GM12878 (cell line): Measurements from ENCODE around the gene COA4. TPM values are rescaled to one million over a fixed set of nuclear protein-coding genes. Genes with fewer than 3 reads are reported as not detected.

ENCODE experiments used
- ATAC-seq: fragments of 200-7000 bp; cut with Tn5 transposase; 3 replicates; pipeline ENCODE4 v1.9.1; 2020; ENCODE audit warnings: mild to moderate bottlenecking, moderate library complexity
- BruUV-seq: library from RNA; stranded (reverse); fragments of 400-500 nt; replicated peaks from 2 replicates; lab custom pipeline; 2021; lab: Mats Ljungman, UMichigan
- CTCF ChIA-PET: fragments of 300-600 bp; sonication (Branson Sonifier 250); formaldehyde crosslinking; extraction: SDS; loops from one replicate; lab custom pipeline; 2021; ENCODE audit warnings: inconsistent platforms; lab: Yijun Ruan, JAX
- POLR2A ChIA-PET: fragments of 350-600 bp; formaldehyde crosslinking; extraction: SDS; loops from one replicate; lab custom pipeline; 2021; ENCODE audit warnings: inconsistent platforms; lab: Charles Lee
- RAD21 ChIA-PET: fragments of 300-600 bp; sonication (Branson Sonifier 250); formaldehyde crosslinking; loops from one replicate; lab custom pipeline; 2023; ENCODE audit warnings: antibody characterized with exemption; ENCODE audit not compliant: unreplicated experiment; lab: Charles Lee
- SMC1A ChIA-PET: fragments of 300-600 bp; sonication (Branson Sonifier 250); formaldehyde crosslinking; loops from one replicate; lab custom pipeline; 2023; ENCODE audit not compliant: unreplicated experiment, uncharacterized antibody; lab: Charles Lee
- DNase-seq: peaks from one replicate; pipeline ENCODE4 v3.0.0-alpha.2; 2011; ENCODE audit warnings: low read depth, low spot score
- FAIRE-seq: peaks from 3 replicates; lab custom pipeline; 2011; peaks lifted over from hg19 to GRCh38; lab: Jason Lieb, UNC
- H2AFZ ChIP-seq: 2 replicates; pipeline ENCODE4 v1.6.0; 2011; ENCODE audit warnings: low read depth, low read length, control low read depth; ENCODE audit not compliant: control insufficient read depth
- H3K27ac ChIP-seq: 2 replicates; pipeline ENCODE4 v1.5.1; 2011; ENCODE audit warnings: control low read depth; ENCODE audit not compliant: control insufficient read depth, insufficient read depth
- H3K27me3 ChIP-seq, 2 experiments: replicated peaks in 1 of 2; 2 replicates each; pipeline versions ENCODE4 v1.6.0 to v1.6.1; 2011; ENCODE audit warnings: low read length in 1 of 2; ENCODE audit not compliant: control insufficient read depth in 2 of 2, insufficient read depth in 2 of 2
- H3K36me3 ChIP-seq, 2 experiments: 2 replicates each; pipeline ENCODE4 v1.5.1; 2011; ENCODE audit warnings: low read length in 1 of 2; ENCODE audit not compliant: control insufficient read depth in 2 of 2, insufficient read depth in 2 of 2
- H3K4me1 ChIP-seq: 2 replicates; pipeline ENCODE4 v1.6.1; 2011; ENCODE audit warnings: mild to moderate bottlenecking, low read length, moderate library complexity, mixed read lengths; ENCODE audit not compliant: control insufficient read depth, insufficient read depth
- H3K4me2 ChIP-seq: 2 replicates; pipeline ENCODE4 v1.6.0; 2011; ENCODE audit warnings: control low read depth; ENCODE audit not compliant: control insufficient read depth, insufficient read depth
- H3K4me3 ChIP-seq: fragments of 200-600 bp; sonication (generic); 2 replicates; pipeline ENCODE4 v1.5.1; 2016
- H3K79me2 ChIP-seq: 2 replicates; pipeline ENCODE4 v1.6.0; 2011; ENCODE audit warnings: low read length; ENCODE audit not compliant: control insufficient read depth, insufficient read depth
- H3K9ac ChIP-seq: 2 replicates; pipeline ENCODE4 v1.8.0; 2011; ENCODE audit warnings: low read length, control low read depth, mixed read lengths; ENCODE audit not compliant: control insufficient read depth, insufficient read depth
- H3K9me3 ChIP-seq: replicated peaks from 3 replicates; pipeline ENCODE4 v1.5.1; 2011; ENCODE audit warnings: mild to moderate bottlenecking, low read length; ENCODE audit not compliant: control insufficient read depth, insufficient read depth
- H4K20me1 ChIP-seq: 2 replicates; pipeline ENCODE4 v1.6.0; 2011; ENCODE audit not compliant: control insufficient read depth, insufficient read depth
- CEBPB ChIP-seq, 2 experiments: fragments of 150-350 bp in 1 of 2; IDR thresholded peaks; 2 replicates each; pipeline ENCODE4 v1.6.1; 2012 to 2014; ENCODE audit warnings: low read depth in 2 of 2, low read length in 2 of 2, borderline replicate concordance in 1 of 2, inconsistent platforms in 1 of 2
- CREB1 ChIP-seq: IDR thresholded peaks from 2 replicates; pipeline ENCODE4 v1.6.1; 2012; ENCODE audit warnings: low read depth, mild to moderate bottlenecking, inconsistent platforms
- EGR1 ChIP-seq, 2 experiments: IDR thresholded peaks; 1 replicate in 1 of 2; 2 replicates in 1 of 2; pipeline ENCODE4 v1.6.1; 2011 to 2012; ENCODE audit warnings: low read depth in 2 of 2, low read length in 2 of 2, borderline replicate concordance in 1 of 2, mild to moderate bottlenecking in 1 of 2, moderate library complexity in 1 of 2
- FOXM1 ChIP-seq: IDR thresholded peaks from 2 replicates; pipeline ENCODE4 v1.6.1; 2012; ENCODE audit warnings: low read depth, mild to moderate bottlenecking, inconsistent platforms, low read length, moderate library complexity
- GATAD2B ChIP-seq: fragments of 450-650 bp; conservative IDR thresholded peaks from 2 replicates; pipeline ENCODE4 v1.6.1; 2017; ENCODE audit warnings: low read depth, mild to moderate bottlenecking, moderate library complexity
- KAT2A ChIP-seq: conservative IDR thresholded peaks from 2 replicates; pipeline ENCODE4 v1.6.1; 2011; ENCODE audit warnings: low read depth, low read length; ENCODE audit not compliant: control insufficient read depth
- MTA2 ChIP-seq: fragments of 450-650 bp; IDR thresholded peaks from 2 replicates; pipeline ENCODE4 v1.6.1; 2016; ENCODE audit warnings: low read depth, mild to moderate bottlenecking, moderate library complexity
- NFXL1 ChIP-seq: fragments of 450-650 bp; IDR thresholded peaks from 2 replicates; pipeline ENCODE4 v1.6.1; 2017; ENCODE audit warnings: antibody characterized with exemption, mild to moderate bottlenecking, borderline replicate concordance
- RAD21 ChIP-seq: IDR thresholded peaks from 2 replicates; pipeline ENCODE4 v1.6.1; 2011; ENCODE audit warnings: mild to moderate bottlenecking, low read depth, low read length, moderate library complexity; ENCODE audit not compliant: insufficient read depth
- SIX5 ChIP-seq: IDR thresholded peaks from 2 replicates; pipeline ENCODE4 v1.6.1; 2011; ENCODE audit warnings: mild to moderate bottlenecking, low read depth, low read length, moderate library complexity; ENCODE audit not compliant: severe bottlenecking
- SMAD1 ChIP-seq: fragments of 450-650 bp; IDR thresholded peaks from 2 replicates; pipeline ENCODE4 v1.6.1; 2018; ENCODE audit warnings: mild to moderate bottlenecking, low read depth; ENCODE audit not compliant: partially characterized antibody
- SREBF1 ChIP-seq: IDR thresholded peaks from 2 replicates; pipeline ENCODE4 v1.6.1; 2012; ENCODE audit warnings: mild to moderate bottlenecking, low read length
- TCF7 ChIP-seq: IDR thresholded peaks from 2 replicates; pipeline ENCODE4 v1.6.1; 2014; ENCODE audit warnings: antibody characterized with exemption, borderline replicate concordance
- ZNF24 ChIP-seq: fragments of 450-650 bp; IDR thresholded peaks from 2 replicates; pipeline ENCODE4 v1.6.1; 2017; ENCODE audit warnings: antibody characterized with exemption, mild to moderate bottlenecking
- ZSCAN29 ChIP-seq: fragments of 450-650 bp; IDR thresholded peaks from 2 replicates; pipeline ENCODE4 v1.6.1; 2017; ENCODE audit warnings: mild to moderate bottlenecking, moderate library complexity
- WGBS: methylation state at CpG from one replicate; pipeline ENCODE4 v1.1.6; 2016; ENCODE audit warnings: low lambda C conversion rate; ENCODE audit not compliant: insufficient replicate concordance, insufficient coverage; ENCODE audit errors: missing lambda C conversion rate; 5-methylcytosine and 5-hydroxymethylcytosine counted together
- in situ Hi-C: fragments of 300-500 bp; cut with MboI; formaldehyde crosslinking; loops from 9 replicates; pipeline ENCODE4 v1.14.3; 2018; ENCODE audit warnings: mixed read lengths
- intact Hi-C: fragments of 100-400 bp; cut with micrococcal nuclease; formaldehyde crosslinking; loops from one replicate; pipeline ENCODE4 v1.14.2; 2022; ENCODE audit not compliant: unreplicated experiment
- polyA plus RNA-seq, 11 experiments: library from polyadenylated mRNA; depleted of rRNA in 4 of 11; unstranded in 6 of 11; stranded (reverse) in 5 of 11; fragments of >200 nt; fragmentation: Nextera tagmentation in 4 of 11; fragmentation: Illumina TruSeq in 1 of 11; extraction: Ambion mirVana in 4 of 11; extraction: Trizol in 1 of 11; gene quantifications; 1 replicate in 1 of 11; 2 replicates in 10 of 11; pipeline versions ENCODE4 v1.2.1 to v1.2.3, GENCODE V29; 2011 to 2016; ENCODE audit warnings: inconsistent platforms in 2 of 11, missing spikeins in 2 of 11, low read depth in 1 of 11
- total RNA-seq, 4 experiments: library from RNA; depleted of rRNA in 3 of 4; stranded (reverse); fragments of >200 nt in 3 of 4; fragmentation: Illumina TruSeq in 1 of 4; extraction: Trizol in 1 of 4; gene quantifications; 2 replicates each; pipeline versions ENCODE4 v1.2.1 to v1.2.3, GENCODE V29; 2013 to 2021
- TF ChIP-seq, protein P1 (sequence below): fragments of 450-650 bp; IDR thresholded peaks from 2 replicates; pipeline ENCODE4 v1.6.1; 2016; ENCODE audit warnings: mild to moderate bottlenecking
- TF ChIP-seq, protein P2 (sequence below): fragments of 450-650 bp; IDR thresholded peaks from 2 replicates; pipeline ENCODE4 v1.6.1; 2016; ENCODE audit warnings: mild to moderate bottlenecking
- TF ChIP-seq, protein P3 (sequence below): fragments of 450-650 bp; conservative IDR thresholded peaks from 2 replicates; pipeline ENCODE4 v1.6.1; 2017; ENCODE audit warnings: mild to moderate bottlenecking, moderate library complexity

COA4 gene
- total and polyA plus RNA-seq, 10 of the 15 experiments (the other 5 are each of a cell fraction or from before 2014, with no cell fraction given): 84.8 to 180 (median 104) TPM

DNA sequence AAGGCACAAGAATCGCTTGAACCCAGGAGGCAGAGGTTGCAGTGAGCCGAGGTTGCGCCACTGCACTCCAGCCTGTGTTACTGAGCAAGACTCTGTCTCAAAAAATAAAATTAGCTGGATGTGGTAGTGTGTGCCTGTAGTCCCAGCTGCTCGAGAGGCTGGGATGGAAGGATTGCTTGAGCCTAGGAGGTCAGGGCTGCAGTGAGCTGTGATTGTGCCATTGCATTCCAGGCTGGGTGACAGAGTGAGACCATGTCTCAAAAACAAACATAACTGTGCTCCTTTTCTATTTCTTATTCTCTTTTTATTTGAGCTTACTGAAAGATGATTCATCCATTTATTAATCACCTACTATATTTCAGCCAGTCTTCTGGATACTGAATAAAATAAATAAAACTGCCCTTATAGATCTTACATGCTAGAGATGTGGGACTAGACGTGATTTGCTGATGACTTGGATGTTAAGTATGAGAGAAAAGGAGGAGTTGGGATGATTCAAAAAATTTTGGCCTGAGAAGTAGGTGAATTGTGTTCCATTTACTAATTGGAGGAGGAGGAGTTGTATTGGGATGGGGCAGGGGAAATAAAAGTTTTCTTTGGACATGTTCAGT is 18.2 kb upstream of the COA4 start (continued):
- TF ChIP-seq NFXL1: no peak
- no peak for TF ChIP-seq SREBF1
- TF ChIP-seq CREB1: no peak

DNA sequence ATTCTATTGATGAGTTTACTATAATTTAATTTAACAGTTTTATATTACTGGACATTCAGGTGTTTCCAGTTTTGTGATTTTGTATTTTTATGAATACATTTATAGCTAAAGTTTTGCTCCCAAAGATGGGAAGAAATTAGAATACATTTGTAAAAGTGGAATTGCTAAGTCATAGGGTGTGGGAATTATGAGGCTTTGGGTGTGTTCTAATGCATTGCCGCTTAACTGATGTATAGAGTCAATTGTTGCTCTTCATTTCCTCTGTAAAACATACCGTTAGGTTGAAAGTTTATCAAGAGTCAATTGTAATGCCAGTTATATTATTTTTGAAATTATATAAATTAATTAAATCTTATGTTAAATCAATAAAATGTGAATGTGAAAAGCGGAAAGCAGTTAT is 16.4 kb upstream of the COA4 start:
- no peak overlapping the region for H3K4me2 ChIP-seq
- no peak overlapping the region for H3K9ac ChIP-seq
- H3K9me3 ChIP-seq: no peaks in the 10 kb centered on the region
- ATAC-seq (no peak), FAIRE-seq (no peak), DNase-seq (no peak)
- ChIA-PET CTCF (no interaction called here), SMC1A (no interaction called here), POLR2A (interaction anchor here (0.7 kb wide), 1 partner anchor 539 kb away, joined by 7 read pairs; no protein-coding TSS in a partner anchor), RAD21 (no interaction called here)
- H2AFZ ChIP-seq: no peak overlapping the region
- 100% methylated on average over 3 of the region's 3 CpGs for WGBS
- in situ Hi-C loops (no loop called here), intact Hi-C loops (no loop called here)
- no peak overlapping the region for H3K27ac ChIP-seq
- no peaks in the 10 kb centered on the region for H4K20me1 ChIP-seq
- H3K36me3 ChIP-seq: peaks cover 0 to 2% of the 10 kb centered on the region in 2 experiments; a peak in 2 of 4 replicates
- H3K27me3 ChIP-seq: no peaks in the 10 kb centered on the region
- H3K4me1 ChIP-seq: no peaks in the 10 kb centered on the region
- BruUV-seq: no TSS peak
- H3K79me2 ChIP-seq: no peaks in the 10 kb centered on the region
- H3K4me3 ChIP-seq: no peak overlapping the region
- TF ChIP-seq MTA2 (no peak), CEBPB (IDR thresholded peaks at IDR 0.05; ENCODE audit: borderline replicate concordance in 1 of 2, low read depth in 2 of 2, low read length in 2 of 2) (no peak), SIX5 (no peak), FOXM1 (no peak), ZSCAN29 (no peak), KAT2A (no peak), TCF7 (no peak), RAD21 (no peak), SMAD1 (no peak), GATAD2B (no peak), EGR1 (IDR thresholded peaks at IDR 0.05; ENCODE audit: borderline replicate concordance in 1 of 2, low read depth in 2 of 2, low read length in 2 of 2) (no peak), ZNF24 (no peak)
- TF ChIP-seq, protein P1, sequence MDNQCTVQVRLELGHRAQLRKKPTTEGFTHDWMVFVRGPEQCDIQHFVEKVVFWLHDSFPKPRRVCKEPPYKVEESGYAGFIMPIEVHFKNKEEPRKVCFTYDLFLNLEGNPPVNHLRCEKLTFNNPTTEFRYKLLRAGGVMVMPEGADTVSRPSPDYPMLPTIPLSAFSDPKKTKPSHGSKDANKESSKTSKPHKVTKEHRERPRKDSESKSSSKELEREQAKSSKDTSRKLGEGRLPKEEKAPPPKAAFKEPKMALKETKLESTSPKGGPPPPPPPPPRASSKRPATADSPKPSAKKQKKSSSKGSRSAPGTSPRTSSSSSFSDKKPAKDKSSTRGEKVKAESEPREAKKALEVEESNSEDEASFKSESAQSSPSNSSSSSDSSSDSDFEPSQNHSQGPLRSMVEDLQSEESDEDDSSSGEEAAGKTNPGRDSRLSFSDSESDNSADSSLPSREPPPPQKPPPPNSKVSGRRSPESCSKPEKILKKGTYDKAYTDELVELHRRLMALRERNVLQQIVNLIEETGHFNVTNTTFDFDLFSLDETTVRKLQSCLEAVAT: no peak
- TF ChIP-seq, protein P2, sequence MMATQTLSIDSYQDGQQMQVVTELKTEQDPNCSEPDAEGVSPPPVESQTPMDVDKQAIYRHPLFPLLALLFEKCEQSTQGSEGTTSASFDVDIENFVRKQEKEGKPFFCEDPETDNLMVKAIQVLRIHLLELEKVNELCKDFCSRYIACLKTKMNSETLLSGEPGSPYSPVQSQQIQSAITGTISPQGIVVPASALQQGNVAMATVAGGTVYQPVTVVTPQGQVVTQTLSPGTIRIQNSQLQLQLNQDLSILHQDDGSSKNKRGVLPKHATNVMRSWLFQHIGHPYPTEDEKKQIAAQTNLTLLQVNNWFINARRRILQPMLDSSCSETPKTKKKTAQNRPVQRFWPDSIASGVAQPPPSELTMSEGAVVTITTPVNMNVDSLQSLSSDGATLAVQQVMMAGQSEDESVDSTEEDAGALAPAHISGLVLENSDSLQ: no peak
- TF ChIP-seq, protein P3, sequence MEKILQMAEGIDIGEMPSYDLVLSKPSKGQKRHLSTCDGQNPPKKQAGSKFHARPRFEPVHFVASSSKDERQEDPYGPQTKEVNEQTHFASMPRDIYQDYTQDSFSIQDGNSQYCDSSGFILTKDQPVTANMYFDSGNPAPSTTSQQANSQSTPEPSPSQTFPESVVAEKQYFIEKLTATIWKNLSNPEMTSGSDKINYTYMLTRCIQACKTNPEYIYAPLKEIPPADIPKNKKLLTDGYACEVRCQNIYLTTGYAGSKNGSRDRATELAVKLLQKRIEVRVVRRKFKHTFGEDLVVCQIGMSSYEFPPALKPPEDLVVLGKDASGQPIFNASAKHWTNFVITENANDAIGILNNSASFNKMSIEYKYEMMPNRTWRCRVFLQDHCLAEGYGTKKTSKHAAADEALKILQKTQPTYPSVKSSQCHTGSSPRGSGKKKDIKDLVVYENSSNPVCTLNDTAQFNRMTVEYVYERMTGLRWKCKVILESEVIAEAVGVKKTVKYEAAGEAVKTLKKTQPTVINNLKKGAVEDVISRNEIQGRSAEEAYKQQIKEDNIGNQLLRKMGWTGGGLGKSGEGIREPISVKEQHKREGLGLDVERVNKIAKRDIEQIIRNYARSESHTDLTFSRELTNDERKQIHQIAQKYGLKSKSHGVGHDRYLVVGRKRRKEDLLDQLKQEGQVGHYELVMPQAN: no peak
